ENCODE measurements around the gene RAB6B.

DNA sequence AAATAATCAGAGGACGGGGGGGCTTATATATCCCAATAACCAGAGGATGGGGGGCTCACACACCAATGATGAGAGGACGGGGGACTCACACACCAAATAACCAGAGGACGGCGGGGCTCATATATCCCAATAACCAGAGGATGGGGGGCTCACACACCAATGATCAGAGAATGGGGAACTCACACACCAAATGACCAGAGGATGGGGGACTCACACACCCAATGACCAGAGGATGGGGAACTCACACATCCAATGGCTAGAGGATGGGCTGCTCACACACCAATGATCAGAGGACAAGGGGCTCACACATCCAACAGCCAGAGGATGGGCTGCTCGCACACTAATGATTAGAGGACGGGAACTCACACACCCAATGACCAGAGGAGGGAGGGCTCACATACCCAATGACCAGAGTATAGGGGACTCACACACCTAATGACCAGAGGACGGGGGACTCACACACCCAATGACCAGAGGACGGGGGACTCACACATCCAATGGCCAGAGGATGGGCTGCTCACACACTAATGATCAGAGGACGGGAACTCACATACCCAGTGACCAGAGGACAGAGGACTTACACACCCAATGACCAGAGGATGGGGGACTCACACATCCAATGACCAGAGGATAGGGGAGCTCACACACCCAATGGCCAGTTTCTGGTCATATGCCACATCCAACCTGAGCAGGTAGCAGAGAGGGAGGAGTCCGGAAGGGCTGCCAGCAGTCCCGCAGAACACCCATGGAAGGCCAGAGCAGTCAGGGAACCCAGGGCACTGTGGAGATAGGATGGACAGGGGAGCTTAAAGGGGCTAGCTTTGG lies 10.6 kb downstream of the RAB6B start:
- TF ChIP-seq, protein P1, sequence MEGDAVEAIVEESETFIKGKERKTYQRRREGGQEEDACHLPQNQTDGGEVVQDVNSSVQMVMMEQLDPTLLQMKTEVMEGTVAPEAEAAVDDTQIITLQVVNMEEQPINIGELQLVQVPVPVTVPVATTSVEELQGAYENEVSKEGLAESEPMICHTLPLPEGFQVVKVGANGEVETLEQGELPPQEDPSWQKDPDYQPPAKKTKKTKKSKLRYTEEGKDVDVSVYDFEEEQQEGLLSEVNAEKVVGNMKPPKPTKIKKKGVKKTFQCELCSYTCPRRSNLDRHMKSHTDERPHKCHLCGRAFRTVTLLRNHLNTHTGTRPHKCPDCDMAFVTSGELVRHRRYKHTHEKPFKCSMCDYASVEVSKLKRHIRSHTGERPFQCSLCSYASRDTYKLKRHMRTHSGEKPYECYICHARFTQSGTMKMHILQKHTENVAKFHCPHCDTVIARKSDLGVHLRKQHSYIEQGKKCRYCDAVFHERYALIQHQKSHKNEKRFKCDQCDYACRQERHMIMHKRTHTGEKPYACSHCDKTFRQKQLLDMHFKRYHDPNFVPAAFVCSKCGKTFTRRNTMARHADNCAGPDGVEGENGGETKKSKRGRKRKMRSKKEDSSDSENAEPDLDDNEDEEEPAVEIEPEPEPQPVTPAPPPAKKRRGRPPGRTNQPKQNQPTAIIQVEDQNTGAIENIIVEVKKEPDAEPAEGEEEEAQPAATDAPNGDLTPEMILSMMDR (IDR thresholded peaks at IDR 0.05; ENCODE audit: poor library complexity, severe bottlenecking), result no peak
- TF ChIP-seq POLR2AphosphoS5 (IDR thresholded peaks at IDR 0.05) (no peak), RAD21 (conservative IDR thresholded peaks at IDR 0.05) (no peak), EZH2 (IDR thresholded peaks at IDR 0.05; ENCODE audit: borderline replicate concordance, insufficient read depth, low read length, poor library complexity, severe bottlenecking) (no peak), TAF1 (IDR thresholded peaks at IDR 0.05; ENCODE audit: low read depth) (no peak), MXI1 (conservative IDR thresholded peaks at IDR 0.05; ENCODE audit: poor library complexity, severe bottlenecking) (no peak)
